Posterior vena cava (tissue), 2 donors: ENCODE data around the gene CDH13. TPM values are rescaled to one million over a fixed set of nuclear protein-coding genes. Genes with fewer than 3 reads are reported as not detected.

Source experiments
- DNase-seq: peaks from one replicate; pipeline ENCODE4 v3.0.0-alpha.2; 2020; ENCODE audit warnings: low spot score
- intact Hi-C, 2 donors: fragments of 100-400 bp; cut with DNase I; formaldehyde crosslinking; loops; one replicate each; pipeline versions ENCODE4 v1.14.1 to v1.14.2; 2022 to 2023
- microRNA-seq, 2 donors: library from miRNA; unstranded; fragments of <30 nt; microRNA quantifications; one replicate each; pipeline ENCODE4 v1.2.0, GENCODE V29; 2020 to 2021; ENCODE audit warnings: borderline microRNAs expressed in 2 of 2
- total RNA-seq, 2 donors: library from RNA; stranded (reverse); fragmentation: NEBNext Ultra II Directional; extraction: Animal tissue kit (Norgen Biotek cat#: 25700); gene quantifications; one replicate each; pipeline ENCODE4 v1.2.1, GENCODE V29; 2021
- donor health status: DM: yes; HTN: yes; CAD: no.
- donor health status: DM: yes; HTN: yes; CAD: no.

Gene CDH13
- total RNA-seq, 2 donors from 2014 or later: 32.0 to 81.7 TPM

DNA sequence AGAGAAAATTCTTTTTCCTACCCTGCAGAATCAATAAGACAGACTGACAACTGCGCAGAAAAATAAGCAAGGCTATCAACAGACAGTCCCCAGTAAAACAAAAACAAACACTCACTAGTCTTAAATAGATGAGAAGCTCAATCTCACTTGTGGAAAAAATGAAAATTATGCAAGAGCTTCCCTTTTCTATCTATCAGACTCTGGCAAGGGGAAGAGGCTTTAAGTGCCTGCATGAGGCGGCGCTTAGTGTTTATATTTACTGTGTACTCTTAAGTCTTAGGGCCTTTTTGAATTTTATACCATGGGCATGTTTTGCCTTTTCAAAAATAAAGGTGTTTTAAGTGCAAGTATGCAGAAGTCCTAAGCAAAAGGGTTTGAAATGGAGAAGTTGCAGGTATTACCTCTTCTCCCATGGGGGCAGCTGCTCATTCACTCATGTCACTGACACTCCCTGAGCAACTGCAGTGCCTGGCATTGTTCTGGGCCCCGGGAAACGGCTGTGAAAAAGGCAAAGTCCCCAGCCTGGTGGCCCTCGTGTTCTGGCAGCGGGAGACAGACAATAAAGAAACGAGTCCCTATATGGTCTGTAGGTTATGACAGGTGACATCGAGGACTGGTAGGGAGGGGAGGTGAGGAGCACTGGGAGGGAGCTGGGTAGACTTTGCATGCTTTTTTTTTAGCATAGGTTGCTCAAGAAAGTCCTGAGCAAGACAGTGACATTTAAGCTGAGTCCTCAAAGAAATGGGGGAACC, 1216.2 kb downstream of the CDH13 start:
- intact Hi-C loops: no loop called here
- no peak for DNase-seq

DNA sequence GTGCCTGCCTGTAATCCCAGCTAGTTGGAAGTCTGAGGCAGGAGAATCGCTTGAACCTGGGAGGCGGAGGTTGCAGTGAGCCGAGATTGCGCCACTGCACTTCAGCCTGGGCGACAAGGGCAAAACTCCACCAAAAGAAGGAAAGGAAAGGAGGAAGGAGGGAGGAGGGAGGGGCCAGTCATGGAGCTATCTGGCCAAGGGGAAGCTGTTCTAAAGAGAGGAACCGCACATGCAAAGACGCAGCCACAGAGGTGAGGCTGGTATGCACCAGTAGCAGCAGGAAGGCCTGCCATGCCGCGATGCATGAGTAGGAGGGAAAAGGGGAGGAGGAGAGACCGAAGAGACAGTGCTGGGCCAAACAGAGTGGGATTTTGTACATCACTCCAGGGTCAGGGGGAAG, 1216.9 kb downstream of the CDH13 start:
- intact Hi-C loops: no loop called here

DNA sequence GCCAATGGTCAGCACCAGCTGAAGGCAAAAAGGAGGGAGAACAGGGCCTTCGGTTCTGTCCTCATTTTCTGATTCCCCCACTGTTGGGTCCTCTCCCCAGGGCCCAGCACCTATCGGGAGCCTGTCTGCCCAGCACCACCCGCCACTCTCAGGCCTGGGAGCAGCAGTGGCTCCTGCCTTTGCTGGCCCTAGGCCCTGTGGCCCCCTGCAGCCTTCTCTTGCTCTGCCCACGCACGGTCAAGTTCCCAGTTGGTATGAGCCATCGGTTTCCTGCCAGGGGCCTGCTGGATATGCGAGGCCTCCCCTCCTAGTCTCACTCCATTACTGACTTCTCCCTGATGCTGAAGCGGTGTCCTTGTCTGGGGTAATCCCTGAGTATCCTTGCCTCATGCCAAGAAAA, 1218.5 kb downstream of the CDH13 start:
- intact Hi-C loops: no loop called here
- DNase-seq: no peak

More for the DNA sequence above, 1216.9 kb downstream of the CDH13 start:
- no peak for DNase-seq

DNA sequence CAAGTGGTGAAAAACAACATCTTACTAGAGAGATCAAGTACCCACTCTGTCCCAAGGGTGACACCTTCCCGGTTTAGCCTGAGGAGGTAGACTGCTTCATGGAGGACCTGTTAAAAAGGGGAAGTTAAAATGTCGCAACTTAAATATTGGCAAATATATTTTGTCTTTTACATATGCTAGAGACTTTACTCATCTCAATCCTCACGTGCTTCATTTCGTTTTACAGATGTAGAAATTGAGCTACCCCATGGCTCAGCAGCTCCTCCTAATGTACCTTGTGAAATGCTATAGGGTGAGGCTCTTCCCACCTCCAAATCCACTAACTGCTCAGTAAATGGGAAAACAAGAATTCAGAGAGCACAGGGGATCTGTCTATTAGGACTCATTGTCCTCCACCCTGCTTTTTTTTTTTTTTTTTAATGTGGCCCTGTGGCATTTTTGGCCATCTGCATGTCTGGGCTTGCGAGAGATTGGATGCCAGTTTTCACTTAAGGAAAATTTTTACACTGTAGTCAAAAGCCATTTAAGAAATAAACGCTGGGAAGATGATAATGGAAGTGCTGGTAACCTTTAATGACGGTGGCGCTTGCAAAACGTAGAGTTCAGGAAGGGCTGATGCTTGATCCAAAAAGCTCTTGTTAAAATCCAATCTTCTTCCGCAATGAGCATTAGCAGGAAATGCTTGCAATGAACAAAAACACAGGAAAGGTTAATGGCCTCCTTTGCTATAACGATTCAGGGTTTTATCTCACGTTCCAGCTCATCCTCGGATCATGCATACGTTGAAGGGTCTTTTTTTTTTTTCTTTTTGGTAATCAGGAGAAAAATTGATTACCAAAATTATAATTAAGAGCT, 1220.8 kb downstream of the CDH13 start:
- intact Hi-C loops: no loop called here
- no peak for DNase-seq

DNA sequence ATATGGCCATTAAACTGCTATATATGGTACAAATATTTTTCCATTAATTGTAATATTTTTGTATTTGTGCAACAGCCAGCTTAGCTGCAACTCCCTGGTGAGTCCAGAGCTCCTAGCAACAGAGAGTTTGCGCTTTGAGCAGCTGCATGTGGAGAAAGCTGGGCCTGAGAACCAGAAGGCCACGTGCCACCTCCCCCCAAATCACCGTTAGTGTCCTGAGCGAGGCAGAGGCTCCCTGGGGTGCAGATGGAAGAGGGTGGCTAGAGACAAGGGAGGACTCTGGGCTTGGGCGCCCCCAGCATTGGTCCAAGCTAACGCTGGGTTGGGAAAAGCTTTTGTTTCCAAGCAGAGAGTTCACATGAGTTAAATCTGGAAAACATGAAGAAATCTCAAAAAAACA, 1222.7 kb downstream of the CDH13 start:
- intact Hi-C loops: no loop called here
- DNase-seq: no peak

Small RNA genes within 50 kb of the gene (microRNA-seq; reads per million reads assigned to microRNA genes)
- gene MIR3182: 0 reads per million in 2 donors
- 0 reads per million in 2 donors for gene MIR8058
